A673 (cell line): Measurements from ENCODE around the gene RHOA. TPM values are rescaled to one million over a fixed set of nuclear protein-coding genes. Genes with fewer than 3 reads are reported as not detected.
"Not testable (repeated sequence)": the region's sequence is repeated elsewhere in the genome, so short reads cannot be mapped to it uniquely, and the experiment has no call there.

Source experiments
- BruUV-seq: library from RNA; stranded (reverse); fragments of 400-500 nt; replicated peaks from 2 replicates; lab custom pipeline; 2021; lab: Mats Ljungman, UMichigan
- CTCF ChIA-PET: fragments of 300-600 bp; sonication (Branson Sonifier 250); formaldehyde crosslinking; loops from one replicate; lab custom pipeline; 2022; ENCODE audit warnings: antibody characterized with exemption; lab: Charles Lee
- POLR2A ChIA-PET: fragments of 300-600 bp; sonication (Branson Sonifier 250); formaldehyde crosslinking; loops from one replicate; lab custom pipeline; 2022; ENCODE audit warnings: antibody characterized with exemption; ENCODE audit not compliant: low non-redundant PET; lab: Charles Lee
- DNase-seq: peaks from one replicate; pipeline ENCODE4 v3.0.0-alpha.2; 2015; ENCODE audit warnings: low spot score
- H3K27ac ChIP-seq: fragments of 200-600 bp; sonication (generic); 2 replicates; pipeline ENCODE4 v1.5.1; 2016; ENCODE audit warnings: mixed run types, low read depth, mild to moderate bottlenecking, mixed read lengths, antibody characterized with exemption, low read length; ENCODE audit not compliant: poor library complexity, severe bottlenecking
- H3K27me3 ChIP-seq: fragments of 200-600 bp; sonication (generic); replicated peaks from 2 replicates; pipeline ENCODE4 v1.6.1; 2017; ENCODE audit warnings: mixed run types, low read depth, mild to moderate bottlenecking, mixed read lengths, antibody characterized with exemption, low read length; ENCODE audit not compliant: insufficient read depth, poor library complexity
- H3K36me3 ChIP-seq: fragments of 200-600 bp; sonication (generic); 2 replicates; pipeline ENCODE4 v1.6.1; 2016; ENCODE audit warnings: mixed run types, mild to moderate bottlenecking, mixed read lengths, antibody characterized with exemption, low read length; ENCODE audit not compliant: insufficient read depth, poor library complexity, severe bottlenecking
- H3K4me1 ChIP-seq: fragments of 200-600 bp; sonication (generic); 2 replicates; pipeline ENCODE4 v1.6.1; 2017; ENCODE audit warnings: mixed run types, mild to moderate bottlenecking, mixed read lengths, antibody characterized with exemption, low read length; ENCODE audit not compliant: insufficient read depth, poor library complexity, severe bottlenecking
- H3K4me3 ChIP-seq: fragments of 200-600 bp; sonication (generic); 2 replicates; pipeline ENCODE4 v1.5.1; 2016; ENCODE audit warnings: low read depth, mixed run types, mild to moderate bottlenecking, mixed read lengths, low read length; ENCODE audit not compliant: poor library complexity, severe bottlenecking
- H3K9me3 ChIP-seq: fragments of 200-600 bp; sonication (generic); 2 replicates; pipeline ENCODE4 v1.6.1; 2016; ENCODE audit warnings: mixed run types, low read depth, mild to moderate bottlenecking, mixed read lengths, antibody characterized with exemption, low read length; ENCODE audit not compliant: poor library complexity, severe bottlenecking
- CTCF ChIP-seq: fragments of 300-800, 200-600 bp; sonication (generic); conservative IDR thresholded peaks from 2 replicates; pipeline ENCODE4 v1.5.1; 2017; ENCODE audit warnings: low read depth, mild to moderate bottlenecking, antibody characterized with exemption, low read length, moderate library complexity, mixed read lengths
- EZH2 ChIP-seq: fragments of 200-600 bp; sonication (generic); IDR thresholded peaks from 2 replicates; pipeline ENCODE4 v1.6.1; 2017; ENCODE audit warnings: borderline replicate concordance, low read depth, mild to moderate bottlenecking, mixed read lengths, antibody characterized with exemption, low read length; ENCODE audit not compliant: poor library complexity, severe bottlenecking
- intact Hi-C: fragments of 100-400 bp; cut with micrococcal nuclease; formaldehyde crosslinking; loops from one replicate; pipeline ENCODE4 v1.10.0; 2022; ENCODE audit not compliant: unreplicated experiment
- total RNA-seq: library from RNA; stranded (reverse); gene quantifications from 2 replicates; pipeline ENCODE4 v1.2.3, GENCODE V29; 2021

The RHOA gene
- total RNA-seq, 1 experiment from 2014 or later, result 198 TPM

DNA sequence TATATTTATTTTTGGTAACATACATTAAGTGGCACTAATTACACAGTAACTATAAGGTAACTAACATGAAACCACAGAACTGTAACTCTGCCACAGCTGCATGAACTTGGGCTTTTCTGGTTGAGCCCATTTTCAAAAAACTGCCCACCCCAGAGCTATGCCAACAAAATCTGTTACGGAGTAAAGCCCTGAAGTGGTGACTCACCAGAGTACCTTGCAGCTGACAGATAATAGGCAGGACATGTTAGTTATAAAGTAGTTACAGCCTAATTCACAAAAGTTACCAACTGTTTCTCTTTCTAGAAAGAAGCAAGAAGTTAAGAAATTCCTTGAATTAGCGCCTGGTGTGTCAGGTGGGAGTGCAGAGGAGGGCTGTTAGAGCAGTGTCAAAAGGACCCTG is 52.2 kb downstream of the RHOA start:
- Histone ChIP-seq H3K27ac (peak overlapping the region; percentile 73), H3K9me3 (no peaks in the 10 kb centered on the region), H3K27me3 (no peaks in the 10 kb centered on the region), H3K4me1 (peaks cover 12% of the 10 kb centered on the region), H3K36me3 (peaks cover 9% of the 10 kb centered on the region), H3K4me3 (no peak overlapping the region)
- BruUV-seq, result TSS peak; percentile 18
- ChIA-PET CTCF (no interaction called here), POLR2A (no interaction called here)
- TF ChIP-seq EZH2 (no peak), CTCF (no peak)
- intact Hi-C loops, result loop anchor here (10.0 kb wide), 1 partner anchor 55 kb away; the partner anchor contains the start of genes RHOA and TCTA
- no peak for DNase-seq

DNA sequence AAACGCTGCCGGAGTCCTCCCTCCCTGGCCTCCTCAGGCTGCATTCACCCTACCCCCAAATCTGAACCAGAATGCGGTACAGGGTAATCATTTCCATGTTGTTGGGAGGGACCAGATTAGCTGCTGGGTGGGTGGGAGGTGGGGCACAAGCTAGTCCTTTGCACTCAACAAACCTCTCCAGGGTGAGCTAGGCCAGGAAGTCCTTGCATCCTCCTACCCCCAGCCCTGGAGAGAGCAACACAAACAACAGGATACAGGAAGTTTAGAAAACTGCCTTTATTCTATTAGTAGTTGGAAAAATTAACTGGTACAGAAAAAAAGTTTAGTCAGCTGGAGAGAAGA is 52.9 kb downstream of the RHOA start:
- POLR2A ChIA-PET, result no interaction called here
- BruUV-seq, result no TSS peak
- CTCF ChIA-PET, result no interaction called here
- peak overlapping the region; percentile 61 for H3K4me3 ChIP-seq
- peaks cover 9% of the 10 kb centered on the region for H3K36me3 ChIP-seq
- TF ChIP-seq CTCF (no peak), EZH2 (no peak)
- intact Hi-C loops, result loop anchor here (10.0 kb wide), 1 partner anchor 56 kb away; the partner anchor contains the start of genes RHOA and TCTA
- H3K9me3 ChIP-seq, result no peaks in the 10 kb centered on the region
- no peak for DNase-seq
- H3K27me3 ChIP-seq, result no peaks in the 10 kb centered on the region
- peaks cover 12% of the 10 kb centered on the region for H3K4me1 ChIP-seq
- H3K27ac ChIP-seq, result peak overlapping the region; percentile 73

DNA sequence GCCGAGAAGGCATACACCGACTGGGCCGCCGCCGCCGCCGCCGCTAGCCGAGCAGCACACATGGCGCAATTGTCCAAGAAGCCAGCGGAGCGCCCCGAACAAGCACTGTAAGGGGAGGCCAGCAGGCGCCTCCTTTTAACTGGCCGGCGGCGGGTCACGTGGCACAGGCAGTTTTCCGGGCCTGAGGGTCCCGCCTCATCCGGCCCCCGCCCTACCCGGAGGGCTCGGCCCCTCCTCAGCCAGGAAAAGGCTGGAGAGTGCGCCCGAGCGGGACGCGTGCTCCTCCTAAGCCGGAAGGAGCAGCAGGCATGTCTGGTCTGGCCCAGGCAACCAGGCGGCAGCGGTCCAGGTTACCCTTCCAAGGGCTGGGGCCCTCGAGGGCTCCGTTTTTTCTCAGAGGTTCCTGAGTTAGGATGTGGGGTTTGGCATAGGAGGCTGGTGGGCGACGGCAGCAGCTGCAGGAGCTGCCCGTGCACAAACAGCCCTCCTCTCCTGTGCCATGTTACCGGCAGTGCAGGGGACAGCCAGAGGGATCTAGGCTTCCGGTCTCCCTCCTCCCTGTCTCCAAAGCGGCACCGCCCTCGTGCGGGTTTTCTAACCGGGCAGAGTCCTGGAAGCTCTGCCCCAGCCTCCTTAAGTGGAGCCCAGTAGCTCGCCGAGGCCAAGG is 53.4 kb downstream of the RHOA start, which contains the start of gene GPX1:
Gene GPX1, minus strand, starts transcription at position 137 of the 667 bp plus-strand sequence. Its CDS starts 75 bp downstream, at position 62.
- peaks cover 9% of the 10 kb centered on the region for H3K36me3 ChIP-seq
- POLR2A ChIA-PET, result no interaction called here

DNA sequence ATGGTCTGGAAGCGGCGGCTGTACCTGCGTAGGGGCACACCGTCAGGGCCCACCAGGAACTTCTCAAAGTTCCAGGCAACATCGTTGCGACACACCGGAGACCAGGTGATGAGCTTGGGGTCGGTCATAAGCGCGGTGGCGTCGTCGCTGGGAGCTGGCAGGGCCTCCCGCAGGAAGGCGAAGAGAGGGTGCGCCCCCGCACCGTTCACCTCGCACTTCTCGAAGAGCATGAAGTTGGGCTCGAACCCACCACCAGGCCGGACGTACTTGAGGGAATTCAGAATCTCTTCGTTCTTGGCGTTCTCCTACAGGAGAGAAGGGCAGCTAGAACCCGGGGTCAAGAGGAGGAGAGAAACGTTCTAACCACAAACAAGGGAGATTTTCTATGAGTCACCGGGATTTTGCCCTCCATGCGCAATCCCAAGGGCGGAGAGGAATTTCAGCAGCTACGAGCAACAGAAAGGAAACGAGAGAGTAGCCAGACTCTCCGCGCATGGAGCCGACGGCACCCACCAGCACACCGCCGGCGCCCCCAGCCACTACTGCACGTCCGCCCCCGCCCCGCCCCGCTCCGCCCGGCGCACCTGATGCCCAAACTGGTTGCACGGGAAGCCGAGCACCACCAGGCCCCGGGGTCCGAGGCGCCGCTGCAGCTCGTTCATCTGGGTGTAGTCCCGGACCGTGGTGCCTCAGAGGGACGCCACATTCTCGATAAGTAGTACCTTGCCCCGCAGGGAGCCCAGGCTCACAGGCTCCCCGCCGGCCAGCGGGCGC is 54.1 kb downstream of the RHOA start:
- DNase-seq, result peak; percentile 23
- peaks cover 12% of the 10 kb centered on the region for H3K4me1 ChIP-seq
- POLR2A ChIA-PET, H3K27me3 ChIP-seq, H3K9me3 ChIP-seq, H3K36me3 ChIP-seq: not testable (repeated sequence)
- intact Hi-C loops, result loop anchor here (10.0 kb wide), 1 partner anchor 57 kb away; the partner anchor contains the start of genes RHOA and TCTA
- BruUV-seq, result TSS peak; percentile 62
- CTCF ChIA-PET, result interaction anchor here (0.7 kb wide), 1 partner anchor 93 kb away, joined by 5 read pairs; no protein-coding TSS in a partner anchor
- peak overlapping the region; percentile 73 for H3K27ac ChIP-seq
- H3K4me3 ChIP-seq, result peak overlapping the region; percentile 61

More for the DNA sequence above, 53.4 kb downstream of the RHOA start, which contains the start of gene GPX1:
- H3K27ac ChIP-seq, result peak within 1 kb of the TSS; percentile 73
- intact Hi-C loops, result loop anchor here (10.0 kb wide), 1 partner anchor 56 kb away; the partner anchor contains the start of genes RHOA and TCTA
- BruUV-seq, result no TSS peak
- no peaks in the 10 kb centered on the region for H3K9me3 ChIP-seq
- CTCF ChIA-PET, result no interaction called here
- peak within 1 kb of the TSS; percentile 61 for H3K4me3 ChIP-seq
- no peak for TF ChIP-seq EZH2
- TF ChIP-seq CTCF, result no peak
- no peaks in the 10 kb centered on the region for H3K27me3 ChIP-seq
- H3K4me1 ChIP-seq, result peaks cover 12% of the 10 kb centered on the region
- peak; percentile 94 for DNase-seq

GRCh38 chr3:49357095-49357442 is 54.7 kb downstream of the RHOA start:
- peaks cover 12% of the 10 kb centered on the region for H3K4me1 ChIP-seq
- POLR2A ChIA-PET, H3K36me3 ChIP-seq, H3K9me3 ChIP-seq, DNase-seq, BruUV-seq, H3K27ac ChIP-seq, H3K27me3 ChIP-seq: not testable (repeated sequence)
- peak overlapping the region; percentile 61 for H3K4me3 ChIP-seq
- intact Hi-C loops, result loop anchor here (10.0 kb wide), 1 partner anchor 58 kb away; the partner anchor contains the start of genes RHOA and TCTA
- CTCF ChIA-PET, result interaction anchor here (0.7 kb wide), 1 partner anchor 93 kb away, joined by 5 read pairs; no protein-coding TSS in a partner anchor
